B cell (primary cell): Measurements from ENCODE around the gene SHMT2. TPM values are rescaled to one million over a fixed set of nuclear protein-coding genes. Genes with fewer than 3 reads are reported as not detected.

ENCODE experiments used
- ATAC-seq: fragments of 200-7000 bp; cut with Tn5 transposase; one replicate; pipeline ENCODE4 v1.10.0; 2021; ENCODE audit warnings: low read depth, mild to moderate bottlenecking, moderate number of reproducible peaks, moderate library complexity
- CTCF ChIA-PET: fragments of 350-600 bp; sonication (Branson Sonifier 250); formaldehyde crosslinking; loops from one replicate; lab custom pipeline; 2021; ENCODE audit warnings: antibody characterized with exemption, inconsistent platforms; lab: Charles Lee
- POLR2A ChIA-PET: fragments of 350-600 bp; sonication (Branson Sonifier 250); formaldehyde crosslinking; loops from one replicate; lab custom pipeline; 2021; ENCODE audit warnings: antibody characterized with exemption; lab: Charles Lee
- DNase-seq: peaks from one replicate; pipeline ENCODE4 v3.0.0; 2013
- H2AFZ ChIP-seq: 2 replicates; pipeline ENCODE4 v1.6.1; 2012; ENCODE audit warnings: mild to moderate bottlenecking, low read depth, low read length; ENCODE audit not compliant: insufficient read depth, poor library complexity, severe bottlenecking
- H3K27ac ChIP-seq, 2 donors: 1 replicate in 1 of 2; 2 replicates in 1 of 2; pipeline ENCODE4 v1.5.1; 2012 to 2013; ENCODE audit warnings: low read length in 2 of 2, mild to moderate bottlenecking in 2 of 2, moderate library complexity in 1 of 2
- H3K27me3 ChIP-seq, 4 experiments: fragments of 200-600 bp in 1 of 4; sonication (generic) in 1 of 4; replicated peaks in 1 of 4; 1 replicate in 2 of 4; 2 replicates in 2 of 4; pipeline versions ENCODE4 v1.6.1 to v1.7.0; 2013 to 2016; ENCODE audit warnings: low read length in 3 of 4, mild to moderate bottlenecking in 2 of 4, mixed read lengths in 1 of 4, moderate library complexity in 1 of 4; ENCODE audit not compliant: insufficient read depth in 4 of 4, control insufficient read depth in 3 of 4; ENCODE audit errors: control extremely low read depth in 1 of 4
- H3K36me3 ChIP-seq, 2 experiments: replicated peaks in 1 of 2; 1 replicate in 1 of 2; 2 replicates in 1 of 2; pipeline versions ENCODE4 v1.6.1 to v1.7.1; 2013; ENCODE audit warnings: low read length in 1 of 2; ENCODE audit not compliant: insufficient read depth in 2 of 2, control insufficient read depth in 1 of 2; ENCODE audit errors: control extremely low read depth in 1 of 2, extremely low read depth in 1 of 2
- H3K4me1 ChIP-seq, 2 donors: fragments of 200-600 bp in 1 of 2; sonication (generic) in 1 of 2; 1 replicate in 1 of 2; 2 replicates in 1 of 2; pipeline versions ENCODE4 v1.5.1 to v1.6.1; 2013 to 2017; ENCODE audit warnings: low read length in 2 of 2; ENCODE audit not compliant: control insufficient read depth in 2 of 2, insufficient read depth in 2 of 2
- H3K4me2 ChIP-seq: replicated peaks from 2 replicates; pipeline ENCODE3; 2012; ENCODE audit warnings: mild to moderate bottlenecking, low read depth, low read length; ENCODE audit not compliant: poor library complexity, severe bottlenecking
- H3K4me3 ChIP-seq, 5 experiments: fragments of 200-600 bp in 1 of 5; sonication (generic) in 1 of 5; 1 replicate in 3 of 5; 2 replicates in 2 of 5; pipeline versions ENCODE4 v1.5.1 to v1.7.0; 2011 to 2016; ENCODE audit warnings: low read length in 4 of 5, mild to moderate bottlenecking in 4 of 5, low read depth in 2 of 5, control low read depth in 1 of 5, moderate library complexity in 1 of 5; ENCODE audit not compliant: insufficient read depth in 1 of 5; ENCODE audit errors: control extremely low read depth in 1 of 5, extremely low read depth in 1 of 5
- H3K79me2 ChIP-seq: fragments of 200-600 bp; sonication (generic); one replicate; pipeline ENCODE4 v1.6.0; 2016; ENCODE audit warnings: low read length; ENCODE audit not compliant: control insufficient read depth, insufficient read depth
- H3K9ac ChIP-seq: fragments of 200-600 bp; sonication (generic); 2 replicates; pipeline ENCODE4 v1.6.1; 2017; ENCODE audit warnings: mild to moderate bottlenecking, low read length, moderate library complexity
- H3K9me3 ChIP-seq, 3 donors: one replicate each; pipeline versions ENCODE4 v1.6.1 to v1.7.1; 2013; ENCODE audit warnings: low read length in 2 of 3; ENCODE audit not compliant: control insufficient read depth in 2 of 3, insufficient read depth in 1 of 3; ENCODE audit errors: control extremely low read depth in 1 of 3
- H4K20me1 ChIP-seq: 2 replicates; pipeline ENCODE4 v1.6.0; 2012; ENCODE audit warnings: mild to moderate bottlenecking, low read length; ENCODE audit not compliant: insufficient read depth, control insufficient read depth, poor library complexity, severe bottlenecking
- H3K27ac Mint-ChIP-seq: one replicate; pipeline ENCODE4 v1.8.0; 2021; ENCODE audit warnings: mixed read lengths
- H3K27me3 Mint-ChIP-seq: one replicate; pipeline ENCODE4 v1.8.0; 2021; ENCODE audit warnings: mixed read lengths
- H3K4me1 Mint-ChIP-seq: one replicate; pipeline ENCODE4 v1.8.0; 2021; ENCODE audit warnings: mixed read lengths
- H3K4me3 Mint-ChIP-seq: one replicate; pipeline ENCODE4 v1.8.0; 2021; ENCODE audit warnings: mixed read lengths
- H3K9me3 Mint-ChIP-seq: one replicate; pipeline ENCODE4 v1.8.0; 2022; ENCODE audit warnings: mixed read lengths; ENCODE audit not compliant: insufficient read depth
- EZH2 ChIP-seq: IDR thresholded peaks from 2 replicates; pipeline ENCODE4 v1.6.1; 2012; ENCODE audit warnings: borderline replicate concordance, low read depth, mild to moderate bottlenecking, moderate library complexity, low read length; ENCODE audit not compliant: insufficient read depth, poor library complexity, severe bottlenecking
- WGBS: methylation state at CpG from one replicate; pipeline ENCODE4 v1.1.5; 2013; ENCODE audit warnings: missing lambda C conversion rate; ENCODE audit not compliant: insufficient coverage; 5-methylcytosine and 5-hydroxymethylcytosine counted together
- intact Hi-C: fragments of 100-400 bp; cut with micrococcal nuclease; formaldehyde crosslinking; loops from one replicate; pipeline ENCODE4 v1.10.0; 2022
- polyA plus RNA-seq: library from polyadenylated mRNA; depleted of rRNA; stranded (reverse); fragments of >200 nt; gene quantifications from 2 replicates; pipeline ENCODE4 v1.2.3, GENCODE V29; 2012
- total RNA-seq, 2 donors: library from RNA; stranded (reverse); fragments of 120-200 nt in 1 of 2; gene quantifications; 1 replicate in 1 of 2; 2 replicates in 1 of 2; pipeline versions ENCODE4 v1.2.3 to v1.2.4, GENCODE V29; 2013 to 2022
- TF ChIP-seq, protein P1 (sequence below): fragments of 200-600 bp; IDR thresholded peaks from one replicate; pipeline ENCODE4 v1.8.0; 2022; ENCODE audit warnings: antibody characterized with exemption, mild to moderate bottlenecking

SHMT2 gene
- total and polyA plus RNA-seq, 2 donors (not counting 1 experiment from before 2014, with no cell fraction given) = 166 to 236 TPM

DNA sequence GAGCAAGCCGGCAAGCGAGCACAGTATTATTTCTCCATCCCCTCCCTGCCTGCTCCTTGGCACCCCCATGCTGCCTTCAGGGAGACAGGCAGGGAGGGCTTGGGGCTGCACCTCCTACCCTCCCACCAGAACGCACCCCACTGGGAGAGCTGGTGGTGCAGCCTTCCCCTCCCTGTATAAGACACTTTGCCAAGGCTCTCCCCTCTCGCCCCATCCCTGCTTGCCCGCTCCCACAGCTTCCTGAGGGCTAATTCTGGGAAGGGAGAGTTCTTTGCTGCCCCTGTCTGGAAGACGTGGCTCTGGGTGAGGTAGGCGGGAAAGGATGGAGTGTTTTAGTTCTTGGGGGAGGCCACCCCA, 16.8 kb upstream of the SHMT2 start:
- no peak for DNase-seq
- Histone ChIP-seq H3K4me1 (peaks cover 37 to 44% of the 10 kb centered on the region in 2 donors), H3K9ac (no peak overlapping the region), H2AFZ (no peak overlapping the region), H3K36me3 (no peaks in the 10 kb centered on the region), H4K20me1 (peaks cover 4% of the 10 kb centered on the region), H3K4me3 (no peak overlapping the region), H3K27ac (no peak overlapping the region), H3K79me2 (no peaks in the 10 kb centered on the region), H3K4me2 (peak overlapping the region; percentile 94), H3K9me3 (peaks cover 0 to 8% (median 0%) of the 10 kb centered on the region in 3 donors), H3K27me3 (peaks cover 0 to 46% (median 15%) of the 10 kb centered on the region in 4 experiments)
- WGBS = 100% methylated on average over 2 of the region's 7 CpGs
- peaks cover 38% of the 10 kb centered on the region for H3K4me1 Mint-ChIP-seq
- H3K9me3 Mint-ChIP-seq = no peaks in the 10 kb centered on the region
- H3K4me3 Mint-ChIP-seq = no peak overlapping the region
- ChIA-PET CTCF (interaction anchor here (0.6 to 8.8 kb wide), 12 partner anchors 24 to 246 kb away, joined by 3 to 838 read pairs (median 8); partner anchors contain the start of genes INHBE, LRP1, SHMT2 and STAC3), POLR2A (interaction anchor here (5.6 kb wide), 1 partner anchor 27 kb away, joined by 110 read pairs; a partner anchor contains a TSS)
- H3K27ac Mint-ChIP-seq = no peak overlapping the region
- H3K27me3 Mint-ChIP-seq = peaks cover 19% of the 10 kb centered on the region
- intact Hi-C loops = loop anchor here (1.0 kb wide), 1 partner anchor 31 kb away; no protein-coding TSS in a partner anchor
- no peak for ATAC-seq
- TF ChIP-seq, protein P1, sequence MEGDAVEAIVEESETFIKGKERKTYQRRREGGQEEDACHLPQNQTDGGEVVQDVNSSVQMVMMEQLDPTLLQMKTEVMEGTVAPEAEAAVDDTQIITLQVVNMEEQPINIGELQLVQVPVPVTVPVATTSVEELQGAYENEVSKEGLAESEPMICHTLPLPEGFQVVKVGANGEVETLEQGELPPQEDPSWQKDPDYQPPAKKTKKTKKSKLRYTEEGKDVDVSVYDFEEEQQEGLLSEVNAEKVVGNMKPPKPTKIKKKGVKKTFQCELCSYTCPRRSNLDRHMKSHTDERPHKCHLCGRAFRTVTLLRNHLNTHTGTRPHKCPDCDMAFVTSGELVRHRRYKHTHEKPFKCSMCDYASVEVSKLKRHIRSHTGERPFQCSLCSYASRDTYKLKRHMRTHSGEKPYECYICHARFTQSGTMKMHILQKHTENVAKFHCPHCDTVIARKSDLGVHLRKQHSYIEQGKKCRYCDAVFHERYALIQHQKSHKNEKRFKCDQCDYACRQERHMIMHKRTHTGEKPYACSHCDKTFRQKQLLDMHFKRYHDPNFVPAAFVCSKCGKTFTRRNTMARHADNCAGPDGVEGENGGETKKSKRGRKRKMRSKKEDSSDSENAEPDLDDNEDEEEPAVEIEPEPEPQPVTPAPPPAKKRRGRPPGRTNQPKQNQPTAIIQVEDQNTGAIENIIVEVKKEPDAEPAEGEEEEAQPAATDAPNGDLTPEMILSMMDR = no peak
- no peak for TF ChIP-seq EZH2

DNA sequence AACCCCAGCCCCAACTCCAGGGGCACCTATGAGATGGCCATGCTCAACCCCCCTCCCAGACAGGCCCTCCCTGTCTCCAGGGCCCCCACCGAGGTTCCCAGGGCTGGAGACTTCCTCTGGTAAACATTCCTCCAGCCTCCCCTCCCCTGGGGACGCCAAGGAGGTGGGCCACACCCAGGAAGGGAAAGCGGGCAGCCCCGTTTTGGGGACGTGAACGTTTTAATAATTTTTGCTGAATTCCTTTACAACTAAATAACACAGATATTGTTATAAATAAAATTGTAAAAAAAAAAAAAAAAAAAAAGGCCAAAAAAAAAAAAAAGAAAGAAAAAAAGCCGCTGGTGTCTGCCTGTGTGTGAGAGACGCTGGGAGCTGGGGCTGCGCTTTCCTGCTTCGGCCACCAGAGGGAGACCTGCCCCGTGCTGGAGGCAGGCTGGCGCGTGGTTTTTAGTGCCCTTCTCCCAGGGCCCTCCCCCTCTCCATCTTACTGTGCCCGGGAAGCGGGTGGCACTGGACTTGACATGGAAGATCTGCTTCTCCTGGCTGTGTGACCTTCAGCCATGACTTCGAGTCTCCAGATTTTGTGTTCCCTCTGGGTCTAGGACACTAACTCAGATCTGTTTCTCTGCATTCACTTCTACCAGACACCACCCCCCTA, 16.3 kb upstream of the SHMT2 start:
- H3K9ac ChIP-seq = no peak overlapping the region
- WGBS = 3% methylated on average over 10 of the region's 16 CpGs
- H2AFZ ChIP-seq = no peak overlapping the region
- H3K4me2 ChIP-seq = peak overlapping the region; percentile 94
- H3K9me3 ChIP-seq = peaks cover 0 to 11% (median 0%) of the 10 kb centered on the region in 3 donors
- Mint-ChIP-seq H3K4me3 (peak overlapping the region; percentile 54), H3K27ac (peak overlapping the region; percentile 56), H3K4me1 (peaks cover 43% of the 10 kb centered on the region), H3K27me3 (peaks cover 24% of the 10 kb centered on the region), H3K9me3 (no peaks in the 10 kb centered on the region)
- H3K27me3 ChIP-seq = peaks cover 0 to 51% (median 17%) of the 10 kb centered on the region in 4 experiments
- ATAC-seq = peak; percentile 42
- peak overlapping the region in 1 of 5 experiments; percentile 20 for H3K4me3 ChIP-seq
- CTCF ChIA-PET = interaction anchor here (0.6 to 8.8 kb wide), 19 partner anchors 24 to 245 kb away, joined by 3 to 838 read pairs (median 5); partner anchors contain the start of genes INHBE, LRP1, SHMT2 and STAC3
- no peak for TF ChIP-seq EZH2
- TF ChIP-seq, protein P1 = peak; percentile 93
- H3K79me2 ChIP-seq = no peaks in the 10 kb centered on the region
- DNase-seq = peak; percentile 89
- H3K27ac ChIP-seq = no peak overlapping the region
- intact Hi-C loops = loop anchor here (1.0 kb wide), 1 partner anchor 30 kb away; no protein-coding TSS in a partner anchor
- peaks cover 8% of the 10 kb centered on the region for H4K20me1 ChIP-seq
- POLR2A ChIA-PET = interaction anchor here (0.7 to 5.6 kb wide), 4 partner anchors 10 to 85 kb away, joined by 3 to 110 read pairs (median 4); partner anchors contain the start of gene LRP1
- no peaks in the 10 kb centered on the region for H3K36me3 ChIP-seq
- peaks cover 43 to 49% of the 10 kb centered on the region in 2 donors for H3K4me1 ChIP-seq
